SK-N-SH (cell line): Measurements from ENCODE around the gene STARD13.

ENCODE experiments used
- CTCF ChIP-seq: fragments of 200-600 bp; sonication (generic); IDR thresholded peaks from 2 replicates; pipeline ENCODE4 v1.6.1; 2017; ENCODE audit warnings: antibody characterized with exemption, mild to moderate bottlenecking, moderate library complexity
- EP300 ChIP-seq, 2 experiments: IDR thresholded peaks; 2 replicates each; pipeline versions ENCODE4 v1.4.0 to v1.6.1; 2012; ENCODE audit warnings: borderline replicate concordance in 1 of 2, low read depth in 1 of 2, low read length in 1 of 2
- RAD21 ChIP-seq: IDR thresholded peaks from 2 replicates; pipeline ENCODE4 v1.6.1; 2012; ENCODE audit warnings: mild to moderate bottlenecking, low read length
- SMC3 ChIP-seq: IDR thresholded peaks from 2 replicates; pipeline ENCODE4 v1.6.1; 2012; ENCODE audit warnings: low read depth, low read length, improper control_type of control experiment
- YY1 ChIP-seq: IDR thresholded peaks from 2 replicates; pipeline ENCODE4 v1.4.0; 2012; ENCODE audit warnings: low read depth, mild to moderate bottlenecking

GRCh38 chr13:33096886-33097605 lies 188.5 kb downstream of the STARD13 start:
- no peak for TF ChIP-seq SMC3
- TF ChIP-seq CTCF, result no peak
- TF ChIP-seq EP300 (IDR thresholded peaks at IDR 0.05; ENCODE audit: borderline replicate concordance in 1 of 2, low read depth in 1 of 2, low read length in 1 of 2), result no peak
- TF ChIP-seq RAD21, result no peak
- TF ChIP-seq YY1, result no peak
